Measurements from ENCODE around the gene DHRSX.

GRCh38 chrX:2423282-2423681 is 77.5 kb downstream of the DHRSX start:
- TF ChIP-seq POLR2A (IDR thresholded peaks at IDR 0.05) = no peak
- TF ChIP-seq CTCF (IDR thresholded peaks at IDR 0.05) = no peak
- TF ChIP-seq POLR2AphosphoS5 (IDR thresholded peaks at IDR 0.05) = no peak

Measured in prostate gland (tissue), 2 donors.